NCI-H510A (cell line): ENCODE measurements around the gene SPC25.
"Not testable (repeated sequence)": the region's sequence is repeated elsewhere in the genome, so short reads cannot be mapped to it uniquely, and the experiment has no call there.

ENCODE experiments used
- DNase-seq: peaks from one replicate; lab custom pipeline; 2025; lab: John Stamatoyannopoulos, UW

Gene SPC25

GRCh38 chr2:168901003-168901402 lies 10.8 kb upstream of the SPC25 start, which contains the start of gene G6PC2:
Gene G6PC2 (plus strand): TSS chr2:168901291. CDS start chr2:168901332, 41 bp downstream.
- DNase-seq, result no peak

GRCh38 chr2:168897449-168897848 lies 7.2 kb upstream of the SPC25 start:
- DNase-seq, result no peak

GRCh38 chr2:168896783-168897182 lies 6.6 kb upstream of the SPC25 start:
- DNase-seq, result no peak

GRCh38 chr2:168895771-168896170 lies 5.5 kb upstream of the SPC25 start:
- no peak for DNase-seq

GRCh38 chr2:168894720-168895119 lies 4.5 kb upstream of the SPC25 start:
- DNase-seq, result no peak

- no peak for DNase-seq
These were observed 3.9 kb upstream of the SPC25 start for GRCh38 chr2:168894101-168894500.

- no peak for DNase-seq
These were observed 2.1 kb upstream of the SPC25 start for GRCh38 chr2:168892327-168892726.

- DNase-seq, result no peak
These were observed 610 bp downstream of the SPC25 start for GRCh38 chr2:168889635-168890005.

GRCh38 chr2:168884975-168885374 lies 5.3 kb downstream of the SPC25 start:
- DNase-seq, result no peak

- not testable (repeated sequence) for DNase-seq
These were observed 8.1 kb downstream of the SPC25 start for GRCh38 chr2:168882163-168882562.

GRCh38 chr2:168874368-168875054 lies 15.7 kb downstream of the SPC25 start:
- no peak for DNase-seq

GRCh38 chr2:168870824-168871223 lies 19.4 kb downstream of the SPC25 start:
- not testable (repeated sequence) for DNase-seq

- DNase-seq, result not testable (repeated sequence)
These were observed 19.9 kb downstream of the SPC25 start for GRCh38 chr2:168870369-168870768.

- not testable (repeated sequence) for DNase-seq
These were observed 23.1 kb downstream of the SPC25 start for GRCh38 chr2:168867164-168867563.

GRCh38 chr2:168858146-168858545 lies 32.1 kb downstream of the SPC25 start:
- DNase-seq, result no peak

GRCh38 chr2:168855601-168856000 lies 34.6 kb downstream of the SPC25 start:
- DNase-seq, result no peak

GRCh38 chr2:168854651-168855050 lies 35.6 kb downstream of the SPC25 start:
- no peak for DNase-seq

- DNase-seq, result no peak
These were observed 36.8 kb downstream of the SPC25 start for GRCh38 chr2:168853471-168853870.

GRCh38 chr2:168852481-168852880 lies 37.7 kb downstream of the SPC25 start:
- DNase-seq, result no peak

GRCh38 chr2:168851674-168852320 lies 38.4 kb downstream of the SPC25 start:
- DNase-seq, result no peak

- no peak for DNase-seq
These were observed 39.4 kb downstream of the SPC25 start for GRCh38 chr2:168850846-168851245.

GRCh38 chr2:168849610-168850009 lies 40.6 kb downstream of the SPC25 start:
- DNase-seq, result no peak

GRCh38 chr2:168848225-168848624 lies 42.0 kb downstream of the SPC25 start:
- DNase-seq, result no peak

GRCh38 chr2:168843253-168843652 lies 47.0 kb downstream of the SPC25 start:
- no peak for DNase-seq
